ENCODE measurements around the gene PTAFR.
A peak's percentile ranks its signal among the peaks of the same experiment; 100 is the strongest.

The PTAFR gene

GRCh38 chr1:28114844-28115243, 61.6 kb downstream of the PTAFR start:
- no peak for DNase-seq

- no peak for DNase-seq
Observed at GRCh38 chr1:28113242-28113572, 63.3 kb downstream of the PTAFR start.

DNA sequence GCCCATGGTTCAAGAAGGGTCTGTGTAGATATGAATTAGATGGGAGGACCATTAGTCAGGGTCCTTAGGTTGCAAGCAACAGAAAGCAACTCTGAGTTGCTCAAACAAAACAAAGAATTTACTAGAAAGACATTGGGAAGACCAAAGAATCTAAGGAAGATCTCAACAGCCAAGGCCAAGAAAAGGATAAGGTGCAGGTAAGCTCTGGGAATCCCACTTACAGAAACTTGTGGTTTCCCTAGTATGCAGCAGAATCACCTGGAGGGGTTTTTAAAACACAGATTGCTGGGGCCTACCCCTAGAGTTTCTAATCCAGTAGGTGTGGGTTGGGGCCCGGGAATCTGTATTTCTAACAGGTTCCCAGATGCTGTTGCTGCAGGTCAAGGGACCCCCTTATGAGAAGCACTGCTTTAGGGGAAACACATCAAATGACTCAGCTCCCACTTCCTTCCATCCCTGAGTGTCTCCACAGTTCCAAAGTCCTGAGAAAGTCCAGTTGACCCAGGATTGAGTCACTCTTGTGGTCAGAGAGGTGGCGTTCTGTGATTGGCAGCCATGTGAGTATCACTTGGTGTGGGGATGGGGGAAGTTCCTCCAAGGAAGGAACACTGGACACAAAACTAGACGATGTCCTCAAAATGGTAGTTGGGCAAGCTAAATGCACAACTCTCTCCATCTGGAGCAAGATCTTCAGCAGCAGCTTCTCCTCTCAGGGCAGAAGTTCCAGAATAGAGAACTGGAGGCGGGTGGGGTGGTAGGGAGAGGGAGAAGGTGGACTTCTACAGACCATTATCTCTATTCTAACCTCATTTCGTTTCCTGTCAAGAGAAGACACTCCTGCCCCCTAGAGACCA, 63.9 kb downstream of the PTAFR start:
- peak; percentile 35 for DNase-seq

DNA sequence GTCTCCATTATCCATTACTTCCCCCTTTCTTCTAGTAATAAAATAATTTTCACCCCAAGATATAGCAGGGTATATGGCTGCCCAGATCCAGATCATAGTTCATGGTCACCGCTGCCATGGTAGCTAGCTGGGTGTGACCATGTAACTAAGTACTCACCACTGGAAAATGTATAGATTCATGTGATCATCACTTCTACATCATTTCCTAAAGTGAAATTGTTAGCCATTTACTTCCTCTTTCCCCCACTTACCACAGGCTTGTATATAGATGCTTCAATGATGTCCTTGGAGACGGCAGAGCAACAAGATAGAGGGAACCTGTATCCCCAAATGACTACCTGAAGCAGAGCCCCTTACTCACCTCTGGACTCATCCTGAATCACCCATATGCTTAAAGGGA, 65.3 kb downstream of the PTAFR start:
- DNase-seq = no peak

GRCh38 chr1:28110555-28110954, 65.9 kb downstream of the PTAFR start:
- peak; percentile 17 for DNase-seq

DNA sequence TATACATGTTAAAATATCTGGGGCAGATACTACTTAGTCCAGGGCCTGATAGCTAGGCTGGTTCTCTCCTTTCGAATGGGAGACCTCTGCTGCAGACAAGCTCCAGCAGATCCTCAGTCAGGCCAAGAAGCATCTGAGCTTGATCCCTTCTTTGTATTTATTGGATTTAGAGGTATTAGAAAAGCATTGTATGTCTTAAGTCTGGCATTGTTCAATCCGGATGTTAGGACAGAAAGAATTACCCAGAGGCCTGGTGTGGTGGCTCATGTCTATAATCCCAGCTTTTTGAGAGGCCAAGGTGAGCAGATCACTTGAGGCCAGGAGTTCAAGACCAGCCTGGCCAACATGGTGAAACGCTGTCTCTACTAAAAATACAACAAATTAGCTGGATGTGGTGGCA, 66.9 kb downstream of the PTAFR start:
- DNase-seq = no peak

GRCh38 chr1:28108001-28108400, 68.5 kb downstream of the PTAFR start:
- no peak for DNase-seq

DNA sequence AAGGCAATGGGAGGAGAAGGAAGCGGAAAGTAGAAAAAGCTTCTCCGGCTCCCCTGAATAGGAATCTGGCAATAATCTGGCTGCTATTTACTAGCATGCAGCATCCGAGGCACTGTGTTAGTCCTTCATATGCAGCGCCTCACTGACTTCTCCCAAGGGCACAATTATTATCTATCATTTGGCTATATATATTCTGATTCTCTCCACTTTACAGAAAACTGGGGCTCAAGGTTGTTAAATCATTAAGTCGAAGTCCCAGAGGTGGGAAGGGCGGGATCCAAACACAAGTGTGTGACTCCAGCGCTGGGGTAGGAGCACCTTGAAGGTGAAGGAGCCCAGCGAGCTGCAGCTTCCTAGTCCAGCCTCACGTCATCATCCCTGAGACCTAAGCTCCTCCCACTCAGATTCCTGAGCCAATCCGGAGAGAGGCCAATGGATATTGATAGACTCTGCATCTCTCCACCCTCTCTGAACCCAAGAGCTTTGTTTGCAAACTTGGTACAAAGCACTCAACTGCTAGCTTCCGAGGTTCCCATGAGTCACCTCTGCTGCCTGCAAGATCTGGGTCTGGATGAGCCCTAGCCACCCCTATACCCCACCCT, 71.5 kb downstream of the PTAFR start:
- no peak for DNase-seq

DNA sequence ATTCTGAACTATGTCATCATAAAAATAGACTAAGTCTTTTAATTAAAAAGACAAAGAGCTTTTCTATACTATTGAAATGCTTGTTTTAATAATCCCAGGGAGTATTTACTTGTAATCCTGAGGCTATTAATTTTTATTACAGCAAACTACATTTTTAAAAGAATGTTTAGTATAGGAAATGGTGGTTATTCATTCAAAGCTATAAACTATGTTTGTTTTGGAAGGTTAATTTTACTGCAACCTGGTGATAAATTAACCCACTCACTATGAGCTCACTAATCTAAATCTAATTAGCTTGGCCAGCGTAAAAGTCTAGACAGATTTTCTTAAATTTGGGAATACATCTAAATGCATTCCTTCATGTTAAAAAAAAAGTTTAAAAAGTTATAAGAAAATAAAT, 74.3 kb downstream of the PTAFR start:
- no peak for DNase-seq

- DNase-seq = no peak
Observed at GRCh38 chr1:28099050-28099769, 77.3 kb downstream of the PTAFR start.

Data from activated CD4-positive, alpha-beta T cell treated with anti-CD3 and anti-CD28 coated beads, Interleukin-10, Interleukin-2, amounts not matched to agents 100 ng/mL and 50 ng/mL, durations not matched to agents 16 hours and 8 hours (primary cell).